ENCODE results near the gene EFHC1.

GRCh38 chr6:52457096-52457495 lies 37.0 kb downstream of the EFHC1 start:
- TF ChIP-seq CTCF (IDR thresholded peaks at IDR 0.05; ENCODE audit: insufficient read depth, low read depth, low read length) (no peak), EZH2 (IDR thresholded peaks at IDR 0.05; ENCODE audit: insufficient read depth, low read length) (no peak)

Measured in astrocyte (in vitro differentiated cells and primary cell).